GM18511 (cell line): Measurements from ENCODE around the gene ENOX2.

Experiments
- ATAC-seq: cut with Tn5 transposase; IDR thresholded peaks from one replicate; pipeline ENCODE4 v1.9.1; 2021; ENCODE audit warnings: mild to moderate bottlenecking, moderate library complexity; ENCODE audit not compliant: unreplicated experiment

The ENOX2 gene

GRCh38 chrX:130704053-130705038 lies 198.7 kb downstream of the ENOX2 start:
- ATAC-seq: no peak

- ATAC-seq: no peak
Measured at GRCh38 chrX:130702867-130703707, 199.9 kb downstream of the ENOX2 start.

- ATAC-seq: no peak
Measured at GRCh38 chrX:130700629-130701028, 202.4 kb downstream of the ENOX2 start.

GRCh38 chrX:130699618-130700017 lies 203.4 kb downstream of the ENOX2 start:
- no peak for ATAC-seq

GRCh38 chrX:130696542-130696941 lies 206.5 kb downstream of the ENOX2 start:
- ATAC-seq: peak; percentile 65

GRCh38 chrX:130695931-130696330 lies 207.1 kb downstream of the ENOX2 start:
- no peak for ATAC-seq

- no peak for ATAC-seq
Measured at GRCh38 chrX:130694983-130695382, 208.0 kb downstream of the ENOX2 start.

- ATAC-seq: no peak
Measured at GRCh38 chrX:130691576-130691975, 211.4 kb downstream of the ENOX2 start.

GRCh38 chrX:130688360-130688759 lies 214.6 kb downstream of the ENOX2 start:
- ATAC-seq: no peak

GRCh38 chrX:130682990-130683389 lies 220.0 kb downstream of the ENOX2 start:
- ATAC-seq: no peak

- ATAC-seq: no peak
Measured at GRCh38 chrX:130680164-130681035, 222.6 kb downstream of the ENOX2 start.

- ATAC-seq: no peak
Measured at GRCh38 chrX:130676861-130677260, 226.1 kb downstream of the ENOX2 start.

GRCh38 chrX:130672214-130672613 lies 230.8 kb downstream of the ENOX2 start:
- ATAC-seq: no peak

- ATAC-seq: no peak
Measured at GRCh38 chrX:130669233-130669632, 233.8 kb downstream of the ENOX2 start.

GRCh38 chrX:130665263-130665662 lies 237.7 kb downstream of the ENOX2 start:
- no peak for ATAC-seq

- ATAC-seq: no peak
Measured at GRCh38 chrX:130658310-130658709, 244.7 kb downstream of the ENOX2 start.

GRCh38 chrX:130654409-130654950 lies 248.5 kb downstream of the ENOX2 start:
- no peak for ATAC-seq

- no peak for ATAC-seq
Measured at GRCh38 chrX:130652824-130653578, 250.0 kb downstream of the ENOX2 start.

- ATAC-seq: no peak
Measured at GRCh38 chrX:130649738-130650137, 253.3 kb downstream of the ENOX2 start.

- no peak for ATAC-seq
Measured at GRCh38 chrX:130647468-130647867, 255.5 kb downstream of the ENOX2 start.
